ENCODE results near the gene TIFAB.

DNA sequence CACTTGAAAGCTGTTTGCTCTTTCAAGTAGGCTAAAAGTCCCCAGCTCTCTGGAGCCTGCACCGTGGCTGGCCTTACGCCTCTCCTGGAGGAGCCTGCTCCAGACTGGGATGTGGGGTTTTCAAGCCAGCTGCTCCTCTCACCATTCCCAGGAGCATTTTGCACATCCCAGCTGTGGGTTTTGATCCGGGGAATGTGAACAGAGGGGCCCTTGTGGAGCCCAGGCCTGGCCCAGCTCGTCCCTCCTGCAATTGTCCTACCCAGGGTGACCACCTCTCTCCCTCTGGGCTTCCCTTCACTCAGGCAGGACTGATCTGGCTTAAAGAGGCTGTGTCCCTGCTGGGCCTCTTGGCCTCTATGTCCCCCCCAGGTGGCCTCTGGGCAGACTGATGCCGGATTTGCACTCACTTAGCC, 32.5 kb upstream of the TIFAB start:
- TF ChIP-seq CTCF (IDR thresholded peaks at IDR 0.05) (no peak), POLR2A (IDR thresholded peaks at IDR 0.05) (no peak)
